Muscle of arm (tissue), 14 donors: Measurements from ENCODE around the gene ASIC4. TPM values are rescaled to one million over a fixed set of nuclear protein-coding genes. Genes with fewer than 3 reads are reported as not detected.

ENCODE experiments used
- DNase-seq: peaks from one replicate; pipeline ENCODE4 v3.0.0-alpha.2; 2013
- long read RNA-seq, 11 donors: transcript quantifications; one replicate each; lab custom pipeline, GENCODE V29; 2026
- polyA plus RNA-seq, 12 donors: library from polyadenylated mRNA; unstranded; fragments of 120-200 nt; gene quantifications; one replicate each; pipeline ENCODE4 v1.2.1, GENCODE V29; 2013; ENCODE audit not compliant: insufficient read length in 12 of 12

Gene ASIC4
- 1 to 10 TPM in 1 of 12 donors, under 1 TPM in 9, not detected in 2; 0.24 to 1.1 (median 0.48) TPM for polyA plus RNA-seq
- long read RNA-seq, donor 1, partial matches to known transcripts = 0 of 1 reads
- long read RNA-seq, donor 1, other reads (novel, unspliced or antisense) = 0 of 1 reads
- long read RNA-seq, donor 2 = 0 reads
- long read RNA-seq, donor 3 = 0 reads
- long read RNA-seq, donor 4 = 0 reads
- long read RNA-seq, donor 5 = 0 reads
- long read RNA-seq, donor 6 = 0 reads
- long read RNA-seq, donor 7 = 0 reads
- long read RNA-seq, donor 8 = 0 reads
- long read RNA-seq, donor 9 = 0 reads
- long read RNA-seq, donor 10 = 0 reads
- long read RNA-seq, donor 11 = 0 reads

GRCh38 chr2:219514196-219514761 is at the start of gene ASIC4:
TSS of gene ASIC4 (plus strand) at chr2:219514482. CDS start at chr2:219514725, 243 bp downstream.
- DNase-seq = no peak

GRCh38 chr2:219465659-219466561 is 48.4 kb upstream of the ASIC4 start:
- DNase-seq = no peak

GRCh38 chr2:219466816-219467735 is 47.2 kb upstream of the ASIC4 start:
- no peak for DNase-seq

- DNase-seq = no peak
These were observed 46.6 kb upstream of the ASIC4 start for GRCh38 chr2:219467736-219468075.

- no peak for DNase-seq
These were observed 45.7 kb upstream of the ASIC4 start for GRCh38 chr2:219468410-219469185.

- DNase-seq = no peak
These were observed 45.0 kb upstream of the ASIC4 start for GRCh38 chr2:219469186-219469724.

GRCh38 chr2:219470429-219470828 is 43.9 kb upstream of the ASIC4 start:
- no peak for DNase-seq

- no peak for DNase-seq
These were observed 42.6 kb upstream of the ASIC4 start for GRCh38 chr2:219471476-219472371.

GRCh38 chr2:219472629-219473187 is 41.6 kb upstream of the ASIC4 start:
- no peak for DNase-seq

- no peak for DNase-seq
These were observed 40.8 kb upstream of the ASIC4 start for GRCh38 chr2:219473511-219473910.

- DNase-seq = no peak
These were observed 39.8 kb upstream of the ASIC4 start for GRCh38 chr2:219474285-219475060.

- DNase-seq = no peak
These were observed 39.0 kb upstream of the ASIC4 start for GRCh38 chr2:219475278-219475677.

GRCh38 chr2:219475697-219476651 is 38.3 kb upstream of the ASIC4 start:
- DNase-seq = peak; percentile 67

GRCh38 chr2:219476652-219477151 is 37.6 kb upstream of the ASIC4 start:
- no peak for DNase-seq

GRCh38 chr2:219477179-219477578 is 37.1 kb upstream of the ASIC4 start:
- no peak for DNase-seq

- no peak for DNase-seq
These were observed 36.5 kb upstream of the ASIC4 start for GRCh38 chr2:219477815-219478214.

- no peak for DNase-seq
These were observed 35.4 kb upstream of the ASIC4 start for GRCh38 chr2:219478916-219479315.
